ENCODE results near the gene ABCA1.

DNA sequence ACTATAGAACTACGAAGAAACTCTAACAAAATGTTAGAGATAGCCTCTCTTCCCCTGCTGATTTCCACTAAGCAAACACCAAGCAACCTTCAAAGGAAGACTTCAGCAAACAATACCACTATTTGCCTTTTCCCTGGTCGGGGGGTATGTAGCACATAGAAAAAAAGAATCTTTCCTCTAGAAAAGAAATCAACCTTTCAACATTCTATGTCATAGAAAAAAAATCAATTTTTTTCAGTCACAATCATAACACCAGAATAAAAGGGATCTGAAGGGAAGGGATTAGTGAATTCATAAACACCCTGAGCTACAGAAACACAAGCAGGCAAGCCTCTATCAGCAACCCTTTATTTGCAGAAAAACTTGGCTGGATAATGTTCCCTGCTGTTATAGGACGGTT, 15.3 kb downstream of the ABCA1 start:
- TF ChIP-seq, protein P1, sequence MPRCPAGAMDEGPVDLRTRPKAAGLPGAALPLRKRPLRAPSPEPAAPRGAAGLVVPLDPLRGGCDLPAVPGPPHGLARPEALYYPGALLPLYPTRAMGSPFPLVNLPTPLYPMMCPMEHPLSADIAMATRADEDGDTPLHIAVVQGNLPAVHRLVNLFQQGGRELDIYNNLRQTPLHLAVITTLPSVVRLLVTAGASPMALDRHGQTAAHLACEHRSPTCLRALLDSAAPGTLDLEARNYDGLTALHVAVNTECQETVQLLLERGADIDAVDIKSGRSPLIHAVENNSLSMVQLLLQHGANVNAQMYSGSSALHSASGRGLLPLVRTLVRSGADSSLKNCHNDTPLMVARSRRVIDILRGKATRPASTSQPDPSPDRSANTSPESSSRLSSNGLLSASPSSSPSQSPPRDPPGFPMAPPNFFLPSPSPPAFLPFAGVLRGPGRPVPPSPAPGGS (IDR thresholded peaks at IDR 0.05; ENCODE audit: borderline replicate concordance, insufficient read depth, low read depth, low read length, poor library complexity, severe bottlenecking), result no peak
- TF ChIP-seq, protein P2, sequence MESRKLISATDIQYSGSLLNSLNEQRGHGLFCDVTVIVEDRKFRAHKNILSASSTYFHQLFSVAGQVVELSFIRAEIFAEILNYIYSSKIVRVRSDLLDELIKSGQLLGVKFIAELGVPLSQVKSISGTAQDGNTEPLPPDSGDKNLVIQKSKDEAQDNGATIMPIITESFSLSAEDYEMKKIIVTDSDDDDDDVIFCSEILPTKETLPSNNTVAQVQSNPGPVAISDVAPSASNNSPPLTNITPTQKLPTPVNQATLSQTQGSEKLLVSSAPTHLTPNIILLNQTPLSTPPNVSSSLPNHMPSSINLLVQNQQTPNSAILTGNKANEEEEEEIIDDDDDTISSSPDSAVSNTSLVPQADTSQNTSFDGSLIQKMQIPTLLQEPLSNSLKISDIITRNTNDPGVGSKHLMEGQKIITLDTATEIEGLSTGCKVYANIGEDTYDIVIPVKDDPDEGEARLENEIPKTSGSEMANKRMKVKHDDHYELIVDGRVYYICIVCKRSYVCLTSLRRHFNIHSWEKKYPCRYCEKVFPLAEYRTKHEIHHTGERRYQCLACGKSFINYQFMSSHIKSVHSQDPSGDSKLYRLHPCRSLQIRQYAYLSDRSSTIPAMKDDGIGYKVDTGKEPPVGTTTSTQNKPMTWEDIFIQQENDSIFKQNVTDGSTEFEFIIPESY (IDR thresholded peaks at IDR 0.05), result no peak
